Suprapubic skin (tissue), 3 donors: Measurements from ENCODE around the gene BMX.

Source experiments
- POLR2AphosphoS5 ChIP-seq, 3 donors: sonication (generic); formaldehyde crosslinking; IDR thresholded peaks; one replicate each; pipeline ENCODE4 v1.6.1; 2017; ENCODE audit warnings: antibody characterized with exemption in 3 of 3
- TF ChIP-seq, protein P1 (sequence below), 2 donors: fragments of 200-600 bp in 1 of 2; fragments of 450-650 bp in 1 of 2; sonication (generic) in 1 of 2; IDR thresholded peaks; one replicate each; pipeline ENCODE4 v1.5.1; 2016 to 2019; ENCODE audit warnings: antibody characterized with exemption in 2 of 2, mild to moderate bottlenecking in 1 of 2, moderate library complexity in 1 of 2

DNA sequence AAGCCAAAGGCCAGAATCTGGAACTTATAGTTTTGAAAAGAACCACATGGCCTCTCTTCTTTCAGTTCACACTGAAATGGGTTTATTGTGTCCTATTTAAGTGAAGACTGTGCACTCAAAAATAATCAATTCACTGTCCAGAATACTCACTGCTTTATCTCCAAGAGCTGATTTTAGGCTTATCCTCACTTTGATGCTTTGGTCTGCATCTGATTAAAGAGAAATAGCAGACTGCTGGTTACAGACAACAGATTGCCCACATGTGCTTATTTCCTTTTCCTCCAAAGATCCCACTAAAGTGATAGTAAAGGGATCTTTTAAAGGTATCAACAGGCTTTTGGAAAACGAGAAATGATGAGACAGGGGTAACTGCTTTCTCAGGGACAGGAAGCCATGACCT is 69.5 kb downstream of the BMX start:
- no peak for TF ChIP-seq POLR2AphosphoS5 (IDR thresholded peaks at IDR 0.05)
- TF ChIP-seq, protein P1, sequence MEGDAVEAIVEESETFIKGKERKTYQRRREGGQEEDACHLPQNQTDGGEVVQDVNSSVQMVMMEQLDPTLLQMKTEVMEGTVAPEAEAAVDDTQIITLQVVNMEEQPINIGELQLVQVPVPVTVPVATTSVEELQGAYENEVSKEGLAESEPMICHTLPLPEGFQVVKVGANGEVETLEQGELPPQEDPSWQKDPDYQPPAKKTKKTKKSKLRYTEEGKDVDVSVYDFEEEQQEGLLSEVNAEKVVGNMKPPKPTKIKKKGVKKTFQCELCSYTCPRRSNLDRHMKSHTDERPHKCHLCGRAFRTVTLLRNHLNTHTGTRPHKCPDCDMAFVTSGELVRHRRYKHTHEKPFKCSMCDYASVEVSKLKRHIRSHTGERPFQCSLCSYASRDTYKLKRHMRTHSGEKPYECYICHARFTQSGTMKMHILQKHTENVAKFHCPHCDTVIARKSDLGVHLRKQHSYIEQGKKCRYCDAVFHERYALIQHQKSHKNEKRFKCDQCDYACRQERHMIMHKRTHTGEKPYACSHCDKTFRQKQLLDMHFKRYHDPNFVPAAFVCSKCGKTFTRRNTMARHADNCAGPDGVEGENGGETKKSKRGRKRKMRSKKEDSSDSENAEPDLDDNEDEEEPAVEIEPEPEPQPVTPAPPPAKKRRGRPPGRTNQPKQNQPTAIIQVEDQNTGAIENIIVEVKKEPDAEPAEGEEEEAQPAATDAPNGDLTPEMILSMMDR (IDR thresholded peaks at IDR 0.05) = no peak
